Measurements from ENCODE around the gene HTT. TPM values are rescaled to one million over a fixed set of nuclear protein-coding genes. Genes with fewer than 3 reads are reported as not detected.

The HTT gene
- total and polyA plus RNA-seq, 2 of the 13 experiments (the other 11 are each of a cell fraction or from before 2014, with no cell fraction given) = 17.5 to 19.5 TPM

DNA sequence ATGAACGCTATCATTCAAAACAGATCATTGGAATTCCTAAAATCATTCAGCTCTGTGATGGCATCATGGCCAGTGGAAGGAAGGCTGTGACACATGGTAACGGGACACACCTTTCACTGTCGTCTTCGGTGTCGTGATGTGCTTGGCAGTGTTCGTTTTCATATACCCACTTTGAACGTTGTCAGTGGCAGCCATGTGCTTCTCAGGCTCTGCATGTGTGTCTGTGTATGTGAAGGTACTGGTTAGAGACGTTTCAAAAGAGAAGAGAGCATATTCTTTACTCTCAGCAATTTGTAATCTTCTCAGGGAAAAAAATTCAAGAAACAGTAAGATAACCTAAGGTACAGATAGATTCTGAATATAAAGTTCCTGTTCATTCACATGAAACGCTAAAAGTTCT is 103.9 kb downstream of the HTT start:
- no peak for FAIRE-seq
- Histone ChIP-seq H3K36me3 (replicated peaks in 1 of 2; ENCODE audit: control insufficient read depth in 1 of 2, insufficient read depth in 2 of 2, low read length in 2 of 2) (peaks cover 21 to 56% of the 10 kb centered on the region in 2 experiments), H3K4me2 (ENCODE audit: low read depth, low read length) (no peak overlapping the region), H3K27me3 (ENCODE audit: control insufficient read depth in 1 of 2, insufficient read depth in 2 of 2, low read length in 2 of 2) (no peaks in the 10 kb centered on the region), H3K9me3 (ENCODE audit: low read length) (no peaks in the 10 kb centered on the region), H3K4me1 (ENCODE audit: insufficient read depth, low read length) (peaks cover 24% of the 10 kb centered on the region), H4K20me1 (ENCODE audit: insufficient read depth, low read length) (no peaks in the 10 kb centered on the region), H3K9ac (ENCODE audit: insufficient read depth, low read depth, low read length) (no peak overlapping the region), H2AFZ (ENCODE audit: low read length) (no peak overlapping the region), H3K79me2 (ENCODE audit: insufficient read depth, low read length) (no peaks in the 10 kb centered on the region), H3K27ac (ENCODE audit: extremely low read length, insufficient read depth, low read length) (peak overlapping the region; percentile 64), H3K4me3 (replicated peaks in 1 of 3; ENCODE audit: insufficient read depth in 1 of 3, low read depth in 2 of 3, low read length in 3 of 3) (no peak overlapping the region)
- POLR2A ChIA-PET = no interaction called here
- no TSS peak for BruUV-seq (replicated peaks)
- 93% methylated on average over 9 of the region's 9 CpGs for WGBS (ENCODE audit: low lambda C conversion rate)
- DNase-seq (ENCODE audit: low spot score) = no peak
- in situ Hi-C loops (cut with HindIII; ENCODE audit: extremely low pct_ligation_motif_present, low pct_unique_long_range_greater_than_20kb) (no loop called here), intact Hi-C loops (cut with micrococcal nuclease; ENCODE audit: unreplicated experiment) (no loop called here)
- CTCF ChIA-PET (ENCODE audit: low intra/inter-chr PET ratio, low total read pairs) = no interaction called here
- no peak for ATAC-seq
- TF ChIP-seq ZBTB46 (CRISPR knock-in tag; IDR thresholded peaks at IDR 0.05; ENCODE audit: borderline replicate concordance) = no peak
- no peak for TF ChIP-seq ZNF354B (CRISPR knock-in tag; IDR thresholded peaks at IDR 0.05)
- no peak for TF ChIP-seq EED (CRISPR knock-in tag; IDR thresholded peaks at IDR 0.05)
- TF ChIP-seq, protein P1, sequence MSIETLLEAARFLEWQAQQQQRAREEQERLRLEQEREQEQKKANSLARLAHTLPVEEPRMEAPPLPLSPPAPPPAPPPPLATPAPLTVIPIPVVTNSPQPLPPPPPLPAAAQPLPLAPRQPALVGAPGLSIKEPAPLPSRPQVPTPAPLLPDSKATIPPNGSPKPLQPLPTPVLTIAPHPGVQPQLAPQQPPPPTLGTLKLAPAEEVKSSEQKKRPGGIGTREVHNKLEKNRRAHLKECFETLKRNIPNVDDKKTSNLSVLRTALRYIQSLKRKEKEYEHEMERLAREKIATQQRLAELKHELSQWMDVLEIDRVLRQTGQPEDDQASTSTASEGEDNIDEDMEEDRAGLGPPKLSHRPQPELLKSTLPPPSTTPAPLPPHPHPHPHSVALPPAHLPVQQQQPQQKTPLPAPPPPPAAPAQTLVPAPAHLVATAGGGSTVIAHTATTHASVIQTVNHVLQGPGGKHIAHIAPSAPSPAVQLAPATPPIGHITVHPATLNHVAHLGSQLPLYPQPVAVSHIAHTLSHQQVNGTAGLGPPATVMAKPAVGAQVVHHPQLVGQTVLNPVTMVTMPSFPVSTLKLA (IDR thresholded peaks at IDR 0.05) = peak; percentile 94

GRCh38 chr4:3179126-3179706 is 104.7 kb downstream of the HTT start:
- H3K36me3 ChIP-seq (replicated peaks in 1 of 2; ENCODE audit: control insufficient read depth in 1 of 2, insufficient read depth in 2 of 2, low read length in 2 of 2) = peaks cover 24 to 58% of the 10 kb centered on the region in 2 experiments
- no peaks in the 10 kb centered on the region for H3K79me2 ChIP-seq (ENCODE audit: insufficient read depth, low read length)
- CTCF ChIA-PET (ENCODE audit: low intra/inter-chr PET ratio, low total read pairs) = no interaction called here
- H3K27ac ChIP-seq (ENCODE audit: extremely low read length, insufficient read depth, low read length) = peak overlapping the region; percentile 64
- H3K4me1 ChIP-seq (ENCODE audit: insufficient read depth, low read length) = peaks cover 24% of the 10 kb centered on the region
- intact Hi-C loops (cut with micrococcal nuclease; ENCODE audit: unreplicated experiment) (no loop called here), in situ Hi-C loops (cut with HindIII; ENCODE audit: extremely low pct_ligation_motif_present, low pct_unique_long_range_greater_than_20kb) (no loop called here)
- no peak overlapping the region for H3K4me3 ChIP-seq (replicated peaks in 1 of 3; ENCODE audit: insufficient read depth in 1 of 3, low read depth in 2 of 3, low read length in 3 of 3)
- H3K4me2 ChIP-seq (ENCODE audit: low read depth, low read length) = peak overlapping the region; percentile 44; the same call in 1 of the 2 replicates
- H3K9me3 ChIP-seq (ENCODE audit: low read length) = no peaks in the 10 kb centered on the region
- no peaks in the 10 kb centered on the region for H3K27me3 ChIP-seq (ENCODE audit: control insufficient read depth in 1 of 2, insufficient read depth in 2 of 2, low read length in 2 of 2)
- FAIRE-seq (peak; percentile 81), ATAC-seq (peak; percentile 98), DNase-seq (ENCODE audit: low spot score) (peak; percentile 64)
- peak overlapping the region; percentile 19; the same call in 1 of the 2 replicates for H3K9ac ChIP-seq (ENCODE audit: insufficient read depth, low read depth, low read length)
- WGBS (ENCODE audit: low lambda C conversion rate) = 39% methylated on average over 10 of the region's 12 CpGs
- BruUV-seq (replicated peaks) = no TSS peak
- H2AFZ ChIP-seq (ENCODE audit: low read length) = no peak overlapping the region
- H4K20me1 ChIP-seq (ENCODE audit: insufficient read depth, low read length) = no peaks in the 10 kb centered on the region
- POLR2A ChIA-PET = no interaction called here
- TF ChIP-seq, protein P2, sequence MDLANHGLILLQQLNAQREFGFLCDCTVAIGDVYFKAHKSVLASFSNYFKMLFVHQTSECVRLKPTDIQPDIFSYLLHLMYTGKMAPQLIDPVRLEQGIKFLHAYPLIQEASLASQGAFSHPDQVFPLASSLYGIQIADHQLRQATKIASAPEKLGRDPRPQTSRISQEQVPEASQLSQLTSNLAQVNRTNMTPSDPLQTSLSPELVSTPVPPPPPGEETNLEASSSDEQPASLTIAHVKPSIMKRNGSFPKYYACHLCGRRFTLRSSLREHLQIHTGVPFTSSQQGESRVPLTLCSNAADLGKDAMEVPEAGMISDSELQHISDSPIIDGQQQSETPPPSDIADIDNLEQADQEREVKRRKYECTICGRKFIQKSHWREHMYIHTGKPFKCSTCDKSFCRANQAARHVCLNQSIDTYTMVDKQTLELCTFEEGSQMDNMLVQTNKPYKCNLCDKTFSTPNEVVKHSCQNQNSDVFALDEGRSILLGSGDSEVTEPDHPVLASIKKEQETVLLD (CRISPR knock-in tag; IDR thresholded peaks at IDR 0.05; ENCODE audit: low read depth) = no peak
- TF ChIP-seq KMT2B (CRISPR knock-in tag; IDR thresholded peaks at IDR 0.05) = no peak
- TF ChIP-seq NFE2L2 (IDR thresholded peaks at IDR 0.05; ENCODE audit: low read length) = no peak
- TF ChIP-seq, protein P3, sequence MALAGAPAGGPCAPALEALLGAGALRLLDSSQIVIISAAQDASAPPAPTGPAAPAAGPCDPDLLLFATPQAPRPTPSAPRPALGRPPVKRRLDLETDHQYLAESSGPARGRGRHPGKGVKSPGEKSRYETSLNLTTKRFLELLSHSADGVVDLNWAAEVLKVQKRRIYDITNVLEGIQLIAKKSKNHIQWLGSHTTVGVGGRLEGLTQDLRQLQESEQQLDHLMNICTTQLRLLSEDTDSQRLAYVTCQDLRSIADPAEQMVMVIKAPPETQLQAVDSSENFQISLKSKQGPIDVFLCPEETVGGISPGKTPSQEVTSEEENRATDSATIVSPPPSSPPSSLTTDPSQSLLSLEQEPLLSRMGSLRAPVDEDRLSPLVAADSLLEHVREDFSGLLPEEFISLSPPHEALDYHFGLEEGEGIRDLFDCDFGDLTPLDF (CRISPR knock-in tag; IDR thresholded peaks at IDR 0.05) = no peak
- TF ChIP-seq YEATS4 (CRISPR knock-in tag; IDR thresholded peaks at IDR 0.05; ENCODE audit: borderline replicate concordance) = no peak
- TF ChIP-seq ZSCAN29 (CRISPR knock-in tag; conservative IDR thresholded peaks at IDR 0.05) = no peak
- TF ChIP-seq KMT2A (CRISPR knock-in tag; IDR thresholded peaks at IDR 0.05) = no peak
- no peak for TF ChIP-seq RFXANK (CRISPR knock-in tag; IDR thresholded peaks at IDR 0.05)
- TF ChIP-seq ZNF7 (CRISPR knock-in tag; IDR thresholded peaks at IDR 0.05) = no peak

All from HepG2 (cell line).